HepG2 (cell line): ENCODE data around the gene CNFN. TPM values are rescaled to one million over a fixed set of nuclear protein-coding genes. Genes with fewer than 3 reads are reported as not detected.

Experiments used
- AGO2 ChIP-seq: fragments of 200-400 bp; formaldehyde crosslinking; optimal IDR thresholded peaks from 2 replicates; pipeline ENCODE3; 2017; ENCODE audit warnings: mild to moderate bottlenecking, low read depth, low read length, moderate library complexity
- AHR ChIP-seq: IDR thresholded peaks from 2 replicates; pipeline ENCODE4 v1.6.1; 2018; ENCODE audit warnings: missing genetic modification reagents, missing compliant biosample characterization
- GFI1 ChIP-seq: sonication (generic); formaldehyde crosslinking; IDR thresholded peaks from 2 replicates; pipeline ENCODE4 v1.5.0; 2020; ENCODE audit warnings: missing genetic modification reagents, mild to moderate bottlenecking, borderline replicate concordance
- GTF2F1 ChIP-seq: fragments of 150-350 bp; IDR thresholded peaks from 2 replicates; pipeline ENCODE4 v1.6.1; 2014; ENCODE audit warnings: low read length
- ZBTB43 ChIP-seq: sonication (generic); formaldehyde crosslinking; conservative IDR thresholded peaks from 2 replicates; pipeline ENCODE4 v1.4.0; 2020; ENCODE audit warnings: missing genetic modification reagents
- ZNF891 ChIP-seq: sonication (generic); formaldehyde crosslinking; IDR thresholded peaks from 2 replicates; pipeline ENCODE4 v1.5.0; 2020; ENCODE audit warnings: mild to moderate bottlenecking, missing genetic modification reagents
- ZSCAN21 ChIP-seq: sonication (generic); formaldehyde crosslinking; IDR thresholded peaks from 2 replicates; pipeline ENCODE4 v1.8.0; 2022; ENCODE audit warnings: mild to moderate bottlenecking, missing genetic modification reagents, moderate library complexity, borderline replicate concordance
- ZSCAN25 ChIP-seq: sonication (generic); formaldehyde crosslinking; IDR thresholded peaks from 2 replicates; pipeline ENCODE4 v1.8.0; 2022; ENCODE audit warnings: mild to moderate bottlenecking, missing genetic modification reagents
- polyA plus RNA-seq, 8 experiments: library from polyadenylated mRNA; depleted of rRNA in 3 of 8; stranded (reverse) in 7 of 8; unstranded in 1 of 8; fragments of >200 nt; fragmentation: Illumina TruSeq in 4 of 8; extraction: Trizol in 4 of 8; gene quantifications; 2 replicates each; pipeline versions ENCODE4 v1.2.1 to v1.2.3, GENCODE V29; 2011 to 2016; ENCODE audit warnings: low read depth in 4 of 8, missing spikeins in 1 of 8, mixed read lengths in 1 of 8; ENCODE audit not compliant: insufficient read depth in 1 of 8
- total RNA-seq, 5 experiments: library from RNA; depleted of rRNA; stranded (reverse); fragments of >200 nt; fragmentation: Illumina TruSeq; extraction: Trizol; gene quantifications; 2 replicates each; pipeline ENCODE4 v1.2.3, GENCODE V29; 2016; ENCODE audit warnings: low read depth in 1 of 5
- TF ChIP-seq, protein P1 (sequence below): sonication (generic); formaldehyde crosslinking; IDR thresholded peaks from 2 replicates; pipeline ENCODE4 v1.4.0; 2020; ENCODE audit warnings: missing genetic modification reagents, borderline replicate concordance
- TF ChIP-seq, protein P2 (sequence below): sonication (generic); formaldehyde crosslinking; IDR thresholded peaks from 2 replicates; pipeline ENCODE4 v1.4.0; 2020; ENCODE audit warnings: mild to moderate bottlenecking, missing genetic modification reagents

The CNFN gene
- total and polyA plus RNA-seq, 2 of the 13 experiments (the other 11 are each of a cell fraction or from before 2014, with no cell fraction given): 0.35 to 1.1 TPM

- TF ChIP-seq, protein P1, sequence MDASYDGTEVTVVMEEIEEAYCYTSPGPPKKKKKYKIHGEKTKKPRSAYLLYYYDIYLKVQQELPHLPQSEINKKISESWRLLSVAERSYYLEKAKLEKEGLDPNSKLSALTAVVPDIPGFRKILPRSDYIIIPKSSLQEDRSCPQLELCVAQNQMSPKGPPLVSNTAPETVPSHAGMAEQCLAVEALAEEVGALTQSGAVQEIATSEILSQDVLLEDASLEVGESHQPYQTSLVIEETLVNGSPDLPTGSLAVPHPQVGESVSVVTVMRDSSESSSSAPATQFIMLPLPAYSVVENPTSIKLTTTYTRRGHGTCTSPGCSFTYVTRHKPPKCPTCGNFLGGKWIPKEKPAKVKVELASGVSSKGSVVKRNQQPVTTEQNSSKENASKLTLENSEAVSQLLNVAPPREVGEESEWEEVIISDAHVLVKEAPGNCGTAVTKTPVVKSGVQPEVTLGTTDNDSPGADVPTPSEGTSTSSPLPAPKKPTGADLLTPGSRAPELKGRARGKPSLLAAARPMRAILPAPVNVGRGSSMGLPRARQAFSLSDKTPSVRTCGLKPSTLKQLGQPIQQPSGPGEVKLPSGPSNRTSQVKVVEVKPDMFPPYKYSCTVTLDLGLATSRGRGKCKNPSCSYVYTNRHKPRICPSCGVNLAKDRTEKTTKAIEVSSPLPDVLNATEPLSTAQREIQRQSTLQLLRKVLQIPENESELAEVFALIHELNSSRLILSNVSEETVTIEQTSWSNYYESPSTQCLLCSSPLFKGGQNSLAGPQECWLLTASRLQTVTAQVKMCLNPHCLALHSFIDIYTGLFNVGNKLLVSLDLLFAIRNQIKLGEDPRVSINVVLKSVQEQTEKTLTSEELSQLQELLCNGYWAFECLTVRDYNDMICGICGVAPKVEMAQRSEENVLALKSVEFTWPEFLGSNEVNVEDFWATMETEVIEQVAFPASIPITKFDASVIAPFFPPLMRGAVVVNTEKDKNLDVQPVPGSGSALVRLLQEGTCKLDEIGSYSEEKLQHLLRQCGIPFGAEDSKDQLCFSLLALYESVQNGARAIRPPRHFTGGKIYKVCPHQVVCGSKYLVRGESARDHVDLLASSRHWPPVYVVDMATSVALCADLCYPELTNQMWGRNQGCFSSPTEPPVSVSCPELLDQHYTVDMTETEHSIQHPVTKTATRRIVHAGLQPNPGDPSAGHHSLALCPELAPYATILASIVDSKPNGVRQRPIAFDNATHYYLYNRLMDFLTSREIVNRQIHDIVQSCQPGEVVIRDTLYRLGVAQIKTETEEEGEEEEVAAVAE: no peak
- no peak for TF ChIP-seq ZSCAN25 (CRISPR knock-in tag)
- TF ChIP-seq AHR: no peak
- no peak for TF ChIP-seq ZBTB43 (CRISPR knock-in tag)
- TF ChIP-seq GFI1 (CRISPR knock-in tag): no peak
- no peak for TF ChIP-seq AGO2
- TF ChIP-seq ZNF891: no peak
- TF ChIP-seq ZSCAN21 (CRISPR knock-in tag): no peak
- no peak for TF ChIP-seq GTF2F1
- TF ChIP-seq, protein P2, sequence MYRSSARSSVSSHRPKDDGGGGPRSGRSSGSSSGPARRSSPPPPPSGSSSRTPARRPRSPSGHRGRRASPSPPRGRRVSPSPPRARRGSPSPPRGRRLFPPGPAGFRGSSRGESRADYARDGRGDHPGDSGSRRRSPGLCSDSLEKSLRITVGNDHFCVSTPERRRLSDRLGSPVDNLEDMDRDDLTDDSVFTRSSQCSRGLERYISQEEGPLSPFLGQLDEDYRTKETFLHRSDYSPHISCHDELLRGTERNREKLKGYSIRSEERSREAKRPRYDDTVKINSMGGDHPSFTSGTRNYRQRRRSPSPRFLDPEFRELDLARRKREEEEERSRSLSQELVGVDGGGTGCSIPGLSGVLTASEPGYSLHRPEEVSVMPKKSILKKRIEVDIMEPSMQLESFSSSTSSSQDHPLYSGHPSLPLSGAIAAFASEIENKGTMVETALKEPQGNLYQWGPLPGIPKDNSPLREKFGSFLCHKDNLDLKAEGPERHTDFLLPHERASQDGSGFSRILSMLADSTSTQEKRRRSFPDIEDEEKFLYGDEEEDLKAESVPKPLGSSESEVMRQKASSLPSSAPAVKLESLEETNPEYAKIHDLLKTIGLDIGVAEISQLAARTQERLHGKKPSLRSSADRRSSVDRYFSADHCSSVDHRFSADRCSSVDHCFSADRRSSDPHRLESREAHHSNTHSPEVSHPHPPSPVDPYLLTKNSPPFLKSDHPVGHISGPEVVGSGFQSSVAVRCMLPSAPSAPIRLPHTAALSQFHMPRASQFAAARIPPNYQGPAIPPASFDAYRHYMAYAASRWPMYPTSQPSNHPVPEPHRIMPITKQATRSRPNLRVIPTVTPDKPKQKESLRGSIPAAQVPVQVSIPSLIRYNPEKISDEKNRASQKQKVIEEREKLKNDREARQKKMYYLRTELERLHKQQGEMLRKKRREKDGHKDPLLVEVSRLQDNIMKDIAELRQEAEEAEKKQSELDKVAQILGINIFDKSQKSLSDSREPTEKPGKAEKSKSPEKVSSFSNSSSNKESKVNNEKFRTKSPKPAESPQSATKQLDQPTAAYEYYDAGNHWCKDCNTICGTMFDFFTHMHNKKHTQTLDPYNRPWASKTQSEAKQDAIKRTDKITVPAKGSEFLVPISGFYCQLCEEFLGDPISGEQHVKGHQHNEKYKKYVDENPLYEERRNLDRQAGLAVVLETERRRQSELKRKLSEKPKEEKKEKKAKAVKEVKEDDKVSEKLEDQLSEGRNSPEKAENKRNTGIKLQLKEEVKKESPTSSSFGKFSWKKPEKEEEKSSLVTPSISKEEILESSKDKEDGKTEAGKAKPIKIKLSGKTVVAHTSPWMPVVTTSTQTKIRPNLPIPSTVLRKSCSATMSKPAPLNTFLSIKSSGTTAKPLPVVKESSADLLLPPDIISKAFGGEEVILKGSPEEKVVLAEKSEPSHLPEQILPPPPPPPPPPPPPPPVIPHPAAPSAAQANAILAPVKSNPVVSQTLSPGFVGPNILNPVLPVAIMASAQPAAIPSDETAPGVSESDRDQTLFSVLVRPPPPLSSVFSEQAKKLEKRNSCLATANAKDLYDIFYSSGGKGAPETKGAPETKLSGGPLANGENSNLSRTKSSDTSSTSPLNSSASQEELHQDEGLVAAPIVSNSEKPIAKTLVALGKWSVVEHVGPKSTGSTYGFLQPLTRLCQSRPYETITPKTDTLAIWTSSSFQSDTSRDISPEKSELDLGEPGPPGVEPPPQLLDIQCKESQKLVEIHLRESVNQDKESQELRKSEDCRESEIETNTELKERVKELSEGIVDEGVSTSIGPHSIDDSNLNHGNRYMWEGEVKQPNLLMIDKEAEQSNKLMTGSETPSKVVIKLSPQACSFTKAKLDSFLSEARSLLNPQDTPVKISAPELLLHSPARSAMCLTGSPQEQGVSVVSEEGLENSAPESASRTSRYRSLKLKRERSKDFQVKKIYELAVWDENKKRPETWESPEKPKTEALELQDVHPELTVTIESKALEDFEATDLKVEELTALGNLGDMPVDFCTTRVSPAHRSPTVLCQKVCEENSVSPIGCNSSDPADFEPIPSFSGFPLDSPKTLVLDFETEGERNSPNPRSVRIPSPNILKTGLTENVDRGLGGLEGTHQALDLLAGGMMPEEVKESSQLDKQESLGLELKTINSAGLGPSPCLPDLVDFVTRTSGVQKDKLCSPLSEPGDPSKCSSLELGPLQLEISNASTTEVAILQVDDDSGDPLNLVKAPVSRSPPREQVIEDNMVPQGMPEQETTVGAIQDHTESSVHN: no peak
Measured at GRCh38 chr19:42389899-42390298, at the start of gene CNFN (continued).
